ENCODE results near the gene SETDB1. TPM values are rescaled to one million over a fixed set of nuclear protein-coding genes. Genes with fewer than 3 reads are reported as not detected.

SETDB1 gene
- total RNA-seq, 2 donors from 2014 or later, result 26.3 to 63.8 TPM

- Histone ChIP-seq H3K27ac (no peak overlapping the region), H3K9me3 (no peaks in the 10 kb centered on the region), H3K36me3 (no peaks in the 10 kb centered on the region), H3K4me1 (replicated peaks) (no peaks in the 10 kb centered on the region), H3K4me3 (no peak overlapping the region), H3K27me3 (replicated peaks; ENCODE audit: insufficient read depth) (no peaks in the 10 kb centered on the region)
- TF ChIP-seq POLR2A (IDR thresholded peaks at IDR 0.05) (no peak), CTCF (IDR thresholded peaks at IDR 0.05) (no peak), POLR2AphosphoS5 (IDR thresholded peaks at IDR 0.05) (no peak)
- WGBS, result 93% methylated on average over 14 of the region's 14 CpGs
- intact Hi-C loops (cut with DNase I), result no loop called here
- no peak for DNase-seq (ENCODE audit: low spot score)
Observed at GRCh38 chr1:151012684-151013471, 86.7 kb downstream of the SETDB1 start.

GRCh38 chr1:151013518-151013917, 87.4 kb downstream of the SETDB1 start:
- DNase-seq (ENCODE audit: low spot score), result no peak

More at GRCh38 chr1:151013518-151013917, 87.4 kb downstream of the SETDB1 start:
- WGBS, result 59% methylated on average over 2 of the region's 2 CpGs
- no peaks in the 10 kb centered on the region for H3K27me3 ChIP-seq (replicated peaks; ENCODE audit: insufficient read depth)
- no peak overlapping the region for H3K4me3 ChIP-seq
- H3K27ac ChIP-seq, result no peak overlapping the region
- no peaks in the 10 kb centered on the region for H3K36me3 ChIP-seq
- intact Hi-C loops (cut with DNase I), result no loop called here
- H3K4me1 ChIP-seq (replicated peaks), result no peaks in the 10 kb centered on the region
- TF ChIP-seq POLR2A (IDR thresholded peaks at IDR 0.05) (no peak), POLR2AphosphoS5 (IDR thresholded peaks at IDR 0.05) (no peak), CTCF (IDR thresholded peaks at IDR 0.05) (no peak)
- H3K9me3 ChIP-seq, result no peaks in the 10 kb centered on the region

Other genes with a start within 250 kb of the SETDB1 start
- gene GOLPH3L, start 229.2 kb upstream of the SETDB1 start, total RNA-seq, result 10 to 100 TPM; 25.0 to 39.8 TPM
- 10 to 100 TPM in 1 of 2 donors, not detected in 1; 16.5 TPM for gene HORMAD1, start 205.5 kb upstream of the SETDB1 start, total RNA-seq
- gene CTSS, start 160.6 kb upstream of the SETDB1 start, total RNA-seq, result 10 to 100 TPM; 11.3 to 24.6 TPM
- 10 to 100 TPM in 1 of 2 donors, 1 to 10 TPM in 1; 6.6 to 30.4 TPM for gene CTSK, start 118.1 kb upstream of the SETDB1 start, total RNA-seq
- gene ARNT, start 49.8 kb upstream of the SETDB1 start, total RNA-seq, result 10 to 100 TPM; 31.3 to 54.6 TPM
- 1 to 10 TPM in 1 of 2 donors, not detected in 1; 1.4 TPM for gene CTXND2, start 39.2 kb upstream of the SETDB1 start, total RNA-seq
- 100 to 1,000 TPM; 117 to 141 TPM for gene CERS2, start 48.5 kb downstream of the SETDB1 start, total RNA-seq
- gene ANXA9, start 55.9 kb downstream of the SETDB1 start, total RNA-seq, result 1 to 10 TPM; 1.1 to 3.4 TPM
- gene MINDY1, start 80.5 kb downstream of the SETDB1 start, total RNA-seq, result 10 to 100 TPM; 26.8 to 65.4 TPM
- gene PRUNE1, start 82.1 kb downstream of the SETDB1 start, total RNA-seq, result 10 to 100 TPM; 29.2 to 37.5 TPM
- gene BNIPL, start 110.2 kb downstream of the SETDB1 start, total RNA-seq, result 10 to 100 TPM; 13.2 to 14.8 TPM
- gene C1orf56, start 121.4 kb downstream of the SETDB1 start, total RNA-seq, result 10 to 100 TPM; 17.3 to 17.7 TPM
- 10 to 100 TPM; 66.6 to 67.4 TPM for gene CDC42SE1, start 133.3 kb downstream of the SETDB1 start, total RNA-seq
- 1 to 10 TPM in 1 of 2 donors, under 1 TPM in 1; 0.64 to 1.9 TPM for gene MLLT11, start 134.0 kb downstream of the SETDB1 start, total RNA-seq
- gene GABPB2, start 144.4 kb downstream of the SETDB1 start, total RNA-seq, result 10 to 100 TPM; 14.7 to 23.5 TPM
- gene SEMA6C, start 220.3 kb downstream of the SETDB1 start, total RNA-seq, result 100 to 1,000 TPM in 1 of 2 donors, 1 to 10 TPM in 1; 4.1 to 173 TPM
- 1 to 10 TPM; 1.5 to 2.1 TPM for gene TNFAIP8L2, start 230.3 kb downstream of the SETDB1 start, total RNA-seq
- 10 to 100 TPM in 1 of 2 donors, 1 to 10 TPM in 1; 7.3 to 19.3 TPM for gene LYSMD1, start 239.5 kb downstream of the SETDB1 start, total RNA-seq
- gene SCNM1, start 239.8 kb downstream of the SETDB1 start, total RNA-seq, result 10 to 100 TPM; 25.1 to 39.5 TPM
- gene TMOD4, start 249.6 kb downstream of the SETDB1 start, total RNA-seq, result 1 to 10 TPM in 1 of 2 donors, not detected in 1; 1.7 TPM

Measured in prostate gland (tissue), 2 donors.